OCI-LY3 (cell line): ENCODE data around the gene PYGM.

Experiments
- EZH2phosphoT487 ChIP-seq: fragments of 200-600 bp; shearing (Covaris generic); IDR thresholded peaks from 2 replicates; pipeline ENCODE4 v1.6.1; 2018; ENCODE audit warnings: antibody characterized with exemption, mixed run types, low read depth
- TF ChIP-seq, protein P1 (sequence below): fragments of 200-600, 300-600 bp; sonication (generic); IDR thresholded peaks from 2 replicates; pipeline ENCODE4 v1.5.1; 2014; ENCODE audit warnings: antibody characterized with exemption, low read length, low read depth

DNA sequence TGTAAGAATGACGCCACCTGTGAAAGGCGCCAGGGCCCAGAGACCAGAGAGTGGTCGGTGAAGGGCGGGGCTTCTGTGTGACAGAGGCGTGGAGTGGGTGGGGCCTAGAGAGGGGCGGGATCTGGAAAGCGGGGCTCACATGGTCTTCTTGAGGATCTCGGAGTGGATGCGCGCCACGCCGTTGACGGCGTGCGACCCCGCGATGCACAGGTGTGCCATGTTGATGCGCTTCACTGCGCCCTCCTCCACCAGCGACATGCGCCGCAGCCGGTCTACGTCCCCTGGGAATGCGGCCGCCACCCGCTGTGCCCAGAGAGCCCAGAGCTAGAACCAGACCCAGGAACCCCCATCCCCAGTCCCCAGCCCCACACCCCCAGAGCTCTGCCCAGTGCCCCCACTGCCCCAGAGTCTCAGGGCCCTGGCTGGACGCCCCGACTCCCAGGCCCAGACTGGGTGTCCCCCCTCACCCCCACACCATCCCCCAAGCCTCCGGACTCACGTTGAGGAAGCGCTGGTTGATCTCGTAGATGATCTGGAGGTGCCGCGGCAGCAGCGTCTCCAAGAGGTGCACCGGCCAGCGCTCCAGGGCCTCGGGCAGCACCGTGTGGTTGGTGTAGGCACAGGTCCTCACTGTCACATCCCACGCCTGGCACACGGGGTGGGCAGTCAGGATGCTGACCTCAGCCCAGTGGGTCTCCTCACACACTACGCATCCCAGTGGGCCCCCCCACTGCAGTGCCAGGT is 6.2 kb downstream of the PYGM start:
- no peak for TF ChIP-seq EZH2phosphoT487
- TF ChIP-seq, protein P1, sequence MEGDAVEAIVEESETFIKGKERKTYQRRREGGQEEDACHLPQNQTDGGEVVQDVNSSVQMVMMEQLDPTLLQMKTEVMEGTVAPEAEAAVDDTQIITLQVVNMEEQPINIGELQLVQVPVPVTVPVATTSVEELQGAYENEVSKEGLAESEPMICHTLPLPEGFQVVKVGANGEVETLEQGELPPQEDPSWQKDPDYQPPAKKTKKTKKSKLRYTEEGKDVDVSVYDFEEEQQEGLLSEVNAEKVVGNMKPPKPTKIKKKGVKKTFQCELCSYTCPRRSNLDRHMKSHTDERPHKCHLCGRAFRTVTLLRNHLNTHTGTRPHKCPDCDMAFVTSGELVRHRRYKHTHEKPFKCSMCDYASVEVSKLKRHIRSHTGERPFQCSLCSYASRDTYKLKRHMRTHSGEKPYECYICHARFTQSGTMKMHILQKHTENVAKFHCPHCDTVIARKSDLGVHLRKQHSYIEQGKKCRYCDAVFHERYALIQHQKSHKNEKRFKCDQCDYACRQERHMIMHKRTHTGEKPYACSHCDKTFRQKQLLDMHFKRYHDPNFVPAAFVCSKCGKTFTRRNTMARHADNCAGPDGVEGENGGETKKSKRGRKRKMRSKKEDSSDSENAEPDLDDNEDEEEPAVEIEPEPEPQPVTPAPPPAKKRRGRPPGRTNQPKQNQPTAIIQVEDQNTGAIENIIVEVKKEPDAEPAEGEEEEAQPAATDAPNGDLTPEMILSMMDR = no peak
